Peyer's patch (tissue), 4 donors: ENCODE results near the gene SHOX.

Source experiments
- POLR2A ChIP-seq, 2 donors: fragments of 450-650 bp; IDR thresholded peaks; one replicate each; pipeline ENCODE4 v1.5.1; 2017; ENCODE audit warnings: antibody characterized with exemption in 2 of 2, mild to moderate bottlenecking in 2 of 2, moderate library complexity in 2 of 2
- TF ChIP-seq, protein P1 (sequence below), 6 experiments: fragments of 450-650 bp in 4 of 6; fragments of 200-600 bp in 2 of 6; sonication (generic) in 1 of 6; IDR thresholded peaks; one replicate each; pipeline ENCODE4 v1.5.1; 2017 to 2019; ENCODE audit warnings: antibody characterized with exemption in 6 of 6, mild to moderate bottlenecking in 3 of 6, moderate library complexity in 1 of 6

DNA sequence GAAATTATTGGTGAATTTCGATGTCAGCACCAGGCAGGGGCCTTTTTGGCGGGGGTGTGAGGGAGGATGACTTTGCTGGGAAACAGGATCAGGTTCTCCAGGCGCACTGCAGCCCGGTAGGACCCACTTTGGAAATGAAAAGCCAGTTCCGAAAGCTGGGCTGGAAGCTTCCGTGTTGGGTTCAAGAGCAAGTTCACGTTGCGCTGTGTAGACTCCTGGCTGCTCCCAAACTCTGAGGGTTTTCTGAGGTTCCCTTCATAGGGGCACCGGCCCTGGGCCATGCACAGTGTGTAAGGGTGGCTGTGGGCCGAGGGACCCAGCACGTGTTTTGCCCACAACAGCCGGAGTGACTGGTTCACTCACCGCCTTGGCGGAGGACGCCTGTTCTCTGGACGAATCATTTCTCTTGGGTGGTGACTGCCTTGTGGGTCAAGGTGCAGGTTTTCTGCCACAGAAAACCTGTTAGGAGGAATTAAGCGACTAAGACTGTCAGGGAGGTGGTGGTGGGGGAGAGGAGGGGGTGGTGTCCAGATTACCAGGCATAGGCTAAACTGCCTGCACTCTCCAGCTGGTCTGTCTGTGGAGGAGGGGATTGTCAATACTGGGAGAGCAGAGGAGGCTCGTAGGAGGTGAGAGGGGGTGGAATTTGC, 8.0 kb downstream of the SHOX start:
- TF ChIP-seq, protein P1, sequence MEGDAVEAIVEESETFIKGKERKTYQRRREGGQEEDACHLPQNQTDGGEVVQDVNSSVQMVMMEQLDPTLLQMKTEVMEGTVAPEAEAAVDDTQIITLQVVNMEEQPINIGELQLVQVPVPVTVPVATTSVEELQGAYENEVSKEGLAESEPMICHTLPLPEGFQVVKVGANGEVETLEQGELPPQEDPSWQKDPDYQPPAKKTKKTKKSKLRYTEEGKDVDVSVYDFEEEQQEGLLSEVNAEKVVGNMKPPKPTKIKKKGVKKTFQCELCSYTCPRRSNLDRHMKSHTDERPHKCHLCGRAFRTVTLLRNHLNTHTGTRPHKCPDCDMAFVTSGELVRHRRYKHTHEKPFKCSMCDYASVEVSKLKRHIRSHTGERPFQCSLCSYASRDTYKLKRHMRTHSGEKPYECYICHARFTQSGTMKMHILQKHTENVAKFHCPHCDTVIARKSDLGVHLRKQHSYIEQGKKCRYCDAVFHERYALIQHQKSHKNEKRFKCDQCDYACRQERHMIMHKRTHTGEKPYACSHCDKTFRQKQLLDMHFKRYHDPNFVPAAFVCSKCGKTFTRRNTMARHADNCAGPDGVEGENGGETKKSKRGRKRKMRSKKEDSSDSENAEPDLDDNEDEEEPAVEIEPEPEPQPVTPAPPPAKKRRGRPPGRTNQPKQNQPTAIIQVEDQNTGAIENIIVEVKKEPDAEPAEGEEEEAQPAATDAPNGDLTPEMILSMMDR (IDR thresholded peaks at IDR 0.05) = no peak
- TF ChIP-seq POLR2A (IDR thresholded peaks at IDR 0.05) = no peak
